IMR-90 (cell line): ENCODE results near the gene ARGLU1. TPM values are rescaled to one million over a fixed set of nuclear protein-coding genes. Genes with fewer than 3 reads are reported as not detected.
A peak's percentile ranks its signal among the peaks of the same experiment; 100 is the strongest.

ENCODE experiments used
- ATAC-seq: fragments of 200-7000 bp; cut with Tn5 transposase; 2 replicates; pipeline ENCODE4 v1.9.1; 2020; ENCODE audit warnings: low read depth, mild to moderate bottlenecking, moderate library complexity
- BruUV-seq: library from RNA; stranded (reverse); fragments of 400-500 nt; replicated peaks from 2 replicates; lab custom pipeline; 2021; lab: Mats Ljungman, UMichigan
- CTCF ChIA-PET: fragments of 300-600 bp; formaldehyde crosslinking; extraction: SDS; loops from one replicate; lab custom pipeline; 2021; ENCODE audit warnings: antibody characterized with exemption; lab: Yijun Ruan, JAX
- POLR2A ChIA-PET: fragments of 300-600 bp; sonication (Branson Sonifier 250); formaldehyde crosslinking; loops from one replicate; lab custom pipeline; 2022; ENCODE audit warnings: antibody characterized with exemption; ENCODE audit not compliant: unreplicated experiment; lab: Charles Lee
- DNase-seq: peaks from one replicate; pipeline ENCODE4 v3.0.0; 2013
- H2AFZ ChIP-seq: replicated peaks from 2 replicates; pipeline ENCODE3; 2013; ENCODE audit warnings: low read length, mild to moderate bottlenecking; ENCODE audit not compliant: poor library complexity
- H2AK5ac ChIP-seq: 2 replicates; pipeline ENCODE4 v1.6.1; 2013; ENCODE audit warnings: low read depth, low read length, inconsistent platforms
- H2AK9ac ChIP-seq: replicated peaks from 2 replicates; pipeline ENCODE3; 2013; ENCODE audit warnings: mild to moderate bottlenecking, low read depth, low read length, moderate library complexity; ENCODE audit not compliant: poor library complexity
- H2BK120ac ChIP-seq: 2 replicates; pipeline ENCODE4 v1.6.1; 2013; ENCODE audit warnings: low read depth, low read length, inconsistent platforms
- H2BK15ac ChIP-seq: 3 replicates; pipeline ENCODE4 v1.6.1; 2013; ENCODE audit warnings: low read depth, low read length, inconsistent platforms
- H2BK20ac ChIP-seq: 2 replicates; pipeline ENCODE4 v1.6.1; 2013; ENCODE audit warnings: low read depth, mild to moderate bottlenecking, inconsistent platforms, low read length, moderate library complexity
- H2BK5ac ChIP-seq: 2 replicates; pipeline ENCODE4 v1.6.1; 2013; ENCODE audit warnings: mild to moderate bottlenecking, low read depth, low read length, inconsistent platforms; ENCODE audit not compliant: poor library complexity, severe bottlenecking
- H3K14ac ChIP-seq: replicated peaks from 2 replicates; pipeline ENCODE4 v1.6.1; 2013; ENCODE audit warnings: low read depth, low read length, inconsistent platforms
- H3K18ac ChIP-seq: 2 replicates; pipeline ENCODE4 v1.6.1; 2013; ENCODE audit warnings: low read depth, low read length, control low read depth
- H3K23ac ChIP-seq: 2 replicates; pipeline ENCODE4 v1.6.1; 2013; ENCODE audit warnings: low read depth, low read length, inconsistent platforms
- H3K27ac ChIP-seq: 2 replicates; pipeline ENCODE4 v1.5.1; 2013; ENCODE audit warnings: mild to moderate bottlenecking, control low read depth, low read length; ENCODE audit not compliant: insufficient read depth
- H3K27me3 ChIP-seq: 2 replicates; pipeline ENCODE4 v1.6.1; 2013; ENCODE audit warnings: low read length; ENCODE audit not compliant: control insufficient read depth, insufficient read depth
- H3K36me3 ChIP-seq: 2 replicates; pipeline ENCODE4 v1.6.1; 2013; ENCODE audit warnings: low read length, mixed read lengths; ENCODE audit not compliant: control insufficient read depth, insufficient read depth
- H3K4ac ChIP-seq: 2 replicates; pipeline ENCODE4 v1.6.1; 2013; ENCODE audit warnings: low read depth, low read length, inconsistent platforms
- H3K4me1 ChIP-seq: 2 replicates; pipeline ENCODE4 v1.6.1; 2013; ENCODE audit warnings: low read length, mixed read lengths; ENCODE audit not compliant: control insufficient read depth, insufficient read depth
- H3K4me2 ChIP-seq: 2 replicates; pipeline ENCODE4 v1.6.1; 2013; ENCODE audit warnings: low read depth, mild to moderate bottlenecking, control low read depth, low read length, moderate library complexity
- H3K4me3 ChIP-seq: 2 replicates; pipeline ENCODE4 v1.5.1; 2013; ENCODE audit warnings: low read depth, mild to moderate bottlenecking, control low read depth, low read length, moderate library complexity; ENCODE audit not compliant: insufficient read depth
- H3K56ac ChIP-seq: 2 replicates; pipeline ENCODE4 v1.6.1; 2013; ENCODE audit warnings: low read length, inconsistent platforms; ENCODE audit not compliant: insufficient read depth; ENCODE audit errors: extremely low read depth
- H3K79me1 ChIP-seq, 2 experiments: 2 replicates each; pipeline ENCODE4 v1.6.1; 2013; ENCODE audit warnings: low read length in 2 of 2, inconsistent platforms in 1 of 2, low read depth in 1 of 2
- H3K9ac ChIP-seq: 2 replicates; pipeline ENCODE4 v1.6.1; 2013; ENCODE audit warnings: low read depth, low read length, control low read depth
- H3K9me1 ChIP-seq: 2 replicates; pipeline ENCODE4 v1.6.1; 2013; ENCODE audit warnings: low read length, inconsistent platforms; ENCODE audit not compliant: insufficient read depth
- H3K9me3 ChIP-seq: 2 replicates; pipeline ENCODE4 v1.6.1; 2013; ENCODE audit warnings: low read length; ENCODE audit not compliant: control insufficient read depth, insufficient read depth
- H4K20me1 ChIP-seq: 2 replicates; pipeline ENCODE4 v1.6.1; 2013; ENCODE audit warnings: low read length, inconsistent platforms; ENCODE audit not compliant: insufficient read depth
- H4K5ac ChIP-seq: 2 replicates; pipeline ENCODE4 v1.6.1; 2013; ENCODE audit warnings: mild to moderate bottlenecking, low read depth, low read length, control low read depth
- H4K8ac ChIP-seq, 2 experiments: 2 replicates each; pipeline ENCODE4 v1.6.1; 2013; ENCODE audit warnings: low read depth in 2 of 2, low read length in 2 of 2, control low read depth in 1 of 2, inconsistent platforms in 1 of 2
- H4K91ac ChIP-seq: 2 replicates; pipeline ENCODE4 v1.6.1; 2013; ENCODE audit warnings: low read depth, low read length, inconsistent platforms; ENCODE audit not compliant: insufficient read depth
- BHLHE40 ChIP-seq: fragments of 150-350 bp; IDR thresholded peaks from 2 replicates; pipeline ENCODE4 v1.6.1; 2016; ENCODE audit warnings: mild to moderate bottlenecking, low read depth, low read length
- CEBPB ChIP-seq: IDR thresholded peaks from 2 replicates; pipeline ENCODE4 v1.6.1; 2012; ENCODE audit warnings: low read depth, low read length, improper control_type of control experiment
- CHD1 ChIP-seq: IDR thresholded peaks from 2 replicates; pipeline ENCODE4 v1.6.1; 2012; ENCODE audit warnings: low read depth, low read length, improper control_type of control experiment
- CTCF ChIP-seq: conservative IDR thresholded peaks from 2 replicates; pipeline ENCODE4 v1.5.1; 2012; ENCODE audit warnings: mild to moderate bottlenecking, low read depth, low read length, improper control_type of control experiment
- MAFK ChIP-seq: IDR thresholded peaks from 2 replicates; pipeline ENCODE4 v1.6.1; 2012; ENCODE audit warnings: low read depth, low read length, improper control_type of control experiment
- MAZ ChIP-seq: IDR thresholded peaks from 2 replicates; pipeline ENCODE4 v1.6.1; 2012; ENCODE audit warnings: low read depth, mild to moderate bottlenecking, low read length, improper control_type of control experiment, moderate library complexity, borderline replicate concordance
- MXI1 ChIP-seq: IDR thresholded peaks from 2 replicates; pipeline ENCODE4 v1.6.1; 2012; ENCODE audit warnings: low read depth, mild to moderate bottlenecking, low read length, moderate library complexity, borderline replicate concordance
- NFE2L2 ChIP-seq: fragments of 150-350 bp; IDR thresholded peaks from 2 replicates; pipeline ENCODE4 v1.6.1; 2016; ENCODE audit warnings: low read depth, mild to moderate bottlenecking, low read length
- POLR2A ChIP-seq: IDR thresholded peaks from 2 replicates; pipeline ENCODE4 v1.6.1; 2012; ENCODE audit warnings: mild to moderate bottlenecking, low read depth, low read length
- RAD21 ChIP-seq: IDR thresholded peaks from 2 replicates; pipeline ENCODE4 v1.6.1; 2012; ENCODE audit warnings: low read length, improper control_type of control experiment
- RFX5 ChIP-seq: IDR thresholded peaks from 2 replicates; pipeline ENCODE4 v1.8.0; 2012; ENCODE audit warnings: low read depth, mild to moderate bottlenecking, low read length, moderate library complexity
- SMC3 ChIP-seq: fragments of 150-350 bp; IDR thresholded peaks from 2 replicates; pipeline ENCODE4 v1.6.1; 2016; ENCODE audit warnings: low read depth, mild to moderate bottlenecking, antibody characterized with exemption, low read length, moderate library complexity
- USF2 ChIP-seq: fragments of 150-350 bp; IDR thresholded peaks from 2 replicates; pipeline ENCODE4 v1.6.1; 2017; ENCODE audit warnings: mild to moderate bottlenecking, antibody characterized with exemption, low read length, low read depth
- WGBS, 2 experiments: methylation state at CpG; one replicate each; pipeline versions ENCODE4 v1.1.5 to v1.1.7; 2013; ENCODE audit warnings: missing lambda C conversion rate in 2 of 2; ENCODE audit not compliant: insufficient read length in 1 of 2; ENCODE audit errors: extremely low coverage in 2 of 2; 5-methylcytosine and 5-hydroxymethylcytosine counted together
- dilution Hi-C: fragments of 300-500 bp; cut with HindIII; formaldehyde crosslinking; loops from one replicate; pipeline ENCODE4 v1.14.3; 2018; ENCODE audit warnings: low sequenced_read_pairs; ENCODE audit not compliant: unreplicated experiment
- in situ Hi-C: fragments of 300-500 bp; cut with MboI; formaldehyde crosslinking; loops from 3 replicates; pipeline ENCODE4 v1.14.3; 2019; ENCODE audit warnings: low sequenced_read_pairs, inconsistent platforms, mixed read lengths
- intact Hi-C: fragments of 100-400 bp; cut with micrococcal nuclease; formaldehyde crosslinking; loops from 2 replicates; pipeline ENCODE4 v1.10.0; 2022
- polyA plus RNA-seq, 3 experiments: library from polyadenylated mRNA; depleted of rRNA; stranded (reverse); fragments of >200 nt; gene quantifications; 2 replicates each; pipeline ENCODE4 v1.2.3, GENCODE V29; 2012; ENCODE audit warnings: low replicate concordance in 1 of 3
- total RNA-seq: library from RNA; depleted of rRNA; stranded (reverse); fragments of >200 nt; gene quantifications from 2 replicates; pipeline ENCODE4 v1.2.3, GENCODE V29; 2012

Gene ARGLU1
- total and polyA plus RNA-seq, 2 of the 4 experiments (the other 2 are of a cell fraction): 11.1 to 51.4 TPM

- peak overlapping the region; percentile 17 for H2BK5ac ChIP-seq
- peak; percentile 95 for DNase-seq
- H3K27me3 ChIP-seq: no peaks in the 10 kb centered on the region
- H3K4ac ChIP-seq: peak overlapping the region; percentile 73
- H4K91ac ChIP-seq: peak overlapping the region; percentile 29; the same call in 1 of the 2 replicates
- peak overlapping the region; percentile 23 to 33; a peak in 2 of 4 replicates for H4K8ac ChIP-seq
- H3K23ac ChIP-seq: no peak overlapping the region
- H3K4me1 ChIP-seq: peaks cover 3% of the 10 kb centered on the region; the same call in 1 of the 2 replicates
- dilution Hi-C loops: no loop called here
- peak overlapping the region; percentile 2; the same call in 1 of the 2 replicates for H3K4me3 ChIP-seq
- H3K27ac ChIP-seq: peak overlapping the region; percentile 57; the same call in 1 of the 2 replicates
- peak overlapping the region; percentile 54 for H2BK20ac ChIP-seq
- no peak overlapping the region for H2AFZ ChIP-seq
- H3K14ac ChIP-seq: peak overlapping the region; percentile 67; the same call in 1 of the 2 replicates
- H3K9ac ChIP-seq: peak overlapping the region; percentile 19; the same call in 1 of the 2 replicates
- no peak overlapping the region for H2AK9ac ChIP-seq
- H2AK5ac ChIP-seq: peak overlapping the region; percentile 33
- peak overlapping the region; percentile 89 for H3K18ac ChIP-seq
- peak overlapping the region; percentile 88; the same call in 1 of the 2 replicates for H4K5ac ChIP-seq
- in situ Hi-C loops: loop anchor here (25.0 kb wide), 1 partner anchor 420 kb away; no protein-coding TSS in a partner anchor
- POLR2A ChIA-PET: interaction anchor here (0.6 kb wide), 1 partner anchor 335 kb away, joined by 6 read pairs; no protein-coding TSS in a partner anchor
- 9% methylated on average over 5 of the region's 11 CpGs; no CpG with 5 or more reads in 1 of the 2 experiments for WGBS, 2 experiments
- no peaks in the 10 kb centered on the region for H3K9me3 ChIP-seq
- peak; percentile 85 for ATAC-seq
- H3K56ac ChIP-seq: 0 out of 2 replicates have a peak overlapping the region, but pooled peaks have one; percentile 40
- H2BK15ac ChIP-seq: no peak overlapping the region
- no TSS peak for BruUV-seq
- peak overlapping the region; percentile 70 for H2BK120ac ChIP-seq
- H3K36me3 ChIP-seq: no peaks in the 10 kb centered on the region
- peaks cover 10 to 20% of the 10 kb centered on the region in 2 experiments; a peak in 1 of 4 replicates for H3K79me1 ChIP-seq
- CTCF ChIA-PET: interaction anchor here (0.6 to 1.1 kb wide), 4 partner anchors 8 to 443 kb away, joined by 3 read pairs; partner anchors contain the start of gene EFNB2
- intact Hi-C loops: loop anchor here (5.0 kb wide), 1 partner anchor 350 kb away; no protein-coding TSS in a partner anchor
- no peaks in the 10 kb centered on the region for H3K9me1 ChIP-seq
- H3K4me2 ChIP-seq: peak overlapping the region; percentile 60
- no peaks in the 10 kb centered on the region for H4K20me1 ChIP-seq
- TF ChIP-seq USF2 (no peak), NFE2L2 (peak; percentile 95), RAD21 (peak; percentile 10; the same call in 1 of the 2 replicates), BHLHE40 (peak; percentile 58; the same call in 1 of the 2 replicates), MAZ (no peak), SMC3 (0 out of 2 replicates have a peak, but pooled peaks have one; percentile 4), CHD1 (no peak), CEBPB (peak; percentile 92), RFX5 (no peak), MXI1 (no peak), CTCF (no peak), MAFK (peak; percentile 66), POLR2A (no peak)
Measured at GRCh38 chr13:106507560-106508274, 60.2 kb downstream of the ARGLU1 start.
